OCI-LY7 (cell line): ENCODE data around the gene KIF17. TPM values are rescaled to one million over a fixed set of nuclear protein-coding genes. Genes with fewer than 3 reads are reported as not detected.

Source experiments
- BruUV-seq: library from RNA; stranded (reverse); fragments of 400-500 nt; replicated peaks from 2 replicates; lab custom pipeline; 2021; lab: Mats Ljungman, UMichigan
- CTCF ChIA-PET: fragments of 300-600 bp; sonication (Branson Sonifier 250); formaldehyde crosslinking; loops from one replicate; lab custom pipeline; 2022; ENCODE audit warnings: antibody characterized with exemption; ENCODE audit not compliant: unreplicated experiment; lab: Charles Lee
- POLR2A ChIA-PET: fragments of 300-600 bp; sonication (Branson Sonifier 250); formaldehyde crosslinking; loops from one replicate; lab custom pipeline; 2022; ENCODE audit warnings: antibody characterized with exemption; lab: Charles Lee
- DNase-seq: peaks from one replicate; pipeline ENCODE4 v3.0.0-alpha.2; 2015; ENCODE audit warnings: low spot score
- H2AFZ ChIP-seq: fragments of 200-600 bp; sonication (generic), shearing (Covaris generic); 2 replicates; pipeline ENCODE4 v1.6.1; 2014; ENCODE audit warnings: mild to moderate bottlenecking, antibody characterized with exemption, low read length, moderate library complexity
- H3K27ac ChIP-seq: fragments of 200-600 bp; sonication (generic); 2 replicates; pipeline ENCODE4 v1.5.1; 2014; ENCODE audit warnings: mixed run types, low read depth, mild to moderate bottlenecking, moderate library complexity, low read length, inconsistent platforms; ENCODE audit not compliant: poor library complexity, severe bottlenecking
- H3K36me3 ChIP-seq: fragments of 200-600 bp; sonication (generic); 2 replicates; pipeline ENCODE4 v1.6.1; 2014; ENCODE audit warnings: mild to moderate bottlenecking, antibody characterized with exemption, low read length, moderate library complexity, mixed read lengths; ENCODE audit not compliant: insufficient read depth
- H3K4me1 ChIP-seq: fragments of 200-600 bp; sonication (generic); 2 replicates; pipeline ENCODE4 v1.5.1; 2014; ENCODE audit warnings: mild to moderate bottlenecking, low read length; ENCODE audit not compliant: insufficient read depth, poor library complexity, severe bottlenecking
- H3K4me2 ChIP-seq: fragments of 200-600 bp; sonication (generic); 2 replicates; pipeline ENCODE4 v1.6.1; 2014; ENCODE audit warnings: mild to moderate bottlenecking, low read length
- H3K4me3 ChIP-seq: fragments of 200-600 bp; sonication (generic); 2 replicates; pipeline ENCODE4 v1.5.1; 2014; ENCODE audit warnings: mild to moderate bottlenecking, low read depth, low read length; ENCODE audit not compliant: poor library complexity, severe bottlenecking
- H3K79me2 ChIP-seq: fragments of 200-600 bp; sonication (generic); 2 replicates; pipeline ENCODE4 v1.6.1; 2016; ENCODE audit warnings: low read depth, mild to moderate bottlenecking, low read length, moderate library complexity, mixed read lengths; ENCODE audit not compliant: insufficient read depth
- H3K9me2 ChIP-seq: fragments of 200-600 bp; sonication (generic); 2 replicates; pipeline ENCODE4 v1.6.1; 2016; ENCODE audit warnings: mild to moderate bottlenecking, low read length, mixed read lengths; ENCODE audit not compliant: insufficient read depth
- H3K9me3 ChIP-seq: fragments of 200-600 bp; sonication (generic); 2 replicates; pipeline ENCODE4 v1.6.1; 2014; ENCODE audit warnings: mild to moderate bottlenecking, mixed run types, low read length, mixed read lengths
- H4K20me1 ChIP-seq: fragments of 200-600 bp; sonication (generic); 2 replicates; pipeline ENCODE4 v1.6.1; 2014; ENCODE audit warnings: mild to moderate bottlenecking, antibody characterized with exemption, low read length, moderate library complexity, mixed read lengths; ENCODE audit not compliant: insufficient read depth
- CTCF ChIP-seq: fragments of 200-600 bp; sonication (generic); conservative IDR thresholded peaks from 2 replicates; pipeline ENCODE4 v1.5.1; 2014; ENCODE audit warnings: mild to moderate bottlenecking, antibody characterized with exemption, low read length, moderate library complexity, mixed read lengths
- EZH2phosphoT487 ChIP-seq: fragments of 200-600 bp; sonication (generic); IDR thresholded peaks from 2 replicates; pipeline ENCODE4 v1.6.1; 2018; ENCODE audit warnings: low read depth, borderline replicate concordance, mild to moderate bottlenecking, mixed run types, antibody characterized with exemption, low read length, moderate library complexity, mixed read lengths
- intact Hi-C: fragments of 100-400 bp; cut with micrococcal nuclease; formaldehyde crosslinking; loops from one replicate; pipeline ENCODE4 v1.10.0; 2022; ENCODE audit not compliant: unreplicated experiment
- total RNA-seq, 2 experiments: library from RNA; depleted of rRNA in 1 of 2; stranded (reverse); fragments of >200 nt in 1 of 2; shearing (Covaris generic) in 1 of 2; gene quantifications; 2 replicates each; pipeline ENCODE4 v1.2.3, GENCODE V29; 2014 to 2022

KIF17 gene
- total RNA-seq, 2 experiments from 2014 or later = 1.1 TPM; not detected in 1

GRCh38 chr1:20725189-20726117 is 7.6 kb upstream of the KIF17 start:
- Histone ChIP-seq H3K4me3 (no peak overlapping the region), H3K9me3 (no peaks in the 10 kb centered on the region), H3K9me2 (no peaks in the 10 kb centered on the region), H3K36me3 (no peaks in the 10 kb centered on the region), H3K27ac (no peak overlapping the region), H3K4me1 (no peaks in the 10 kb centered on the region), H2AFZ (no peak overlapping the region), H3K4me2 (no peak overlapping the region), H4K20me1 (no peaks in the 10 kb centered on the region), H3K79me2 (no peaks in the 10 kb centered on the region)
- no peak for TF ChIP-seq CTCF
- TF ChIP-seq EZH2phosphoT487 = no peak
- no TSS peak for BruUV-seq
- intact Hi-C loops = no loop called here
- POLR2A ChIA-PET = no interaction called here
- DNase-seq = no peak
- CTCF ChIA-PET = no interaction called here

GRCh38 chr1:20724364-20725188 is 6.8 kb upstream of the KIF17 start:
- H3K4me1 ChIP-seq = no peaks in the 10 kb centered on the region
- intact Hi-C loops = no loop called here
- DNase-seq = no peak
- BruUV-seq = no TSS peak
- TF ChIP-seq EZH2phosphoT487 = no peak
- no peak for TF ChIP-seq CTCF
- H3K79me2 ChIP-seq = no peaks in the 10 kb centered on the region
- no peak overlapping the region for H2AFZ ChIP-seq
- no peaks in the 10 kb centered on the region for H3K9me2 ChIP-seq
- no peak overlapping the region for H3K27ac ChIP-seq
- no peaks in the 10 kb centered on the region for H3K9me3 ChIP-seq
- ChIA-PET CTCF (no interaction called here), POLR2A (no interaction called here)
- no peak overlapping the region for H3K4me3 ChIP-seq
- no peaks in the 10 kb centered on the region for H4K20me1 ChIP-seq
- H3K4me2 ChIP-seq = no peak overlapping the region
- H3K36me3 ChIP-seq = no peaks in the 10 kb centered on the region
